ENCODE data around the gene NKAP.

GRCh38 chrX:119942831-119943184 lies 743 bp downstream of the NKAP start:
- TF ChIP-seq CTCF (conservative IDR thresholded peaks at IDR 0.05 in 1 of 2, IDR thresholded peaks at IDR 0.05 in 1 of 2; ENCODE audit: low read depth in 1 of 2, low read length in 2 of 2): no peak
- no peak for TF ChIP-seq EZH2 (IDR thresholded peaks at IDR 0.05; ENCODE audit: low read length, missing control alignments)
